OCI-M2 (cell line): ENCODE results near the gene LYPD8.

Source experiments
- DNase-seq: peaks from one replicate; lab custom pipeline; 2025; ENCODE audit not compliant: unreplicated experiment; lab: John Stamatoyannopoulos, UW

LYPD8 gene

DNA sequence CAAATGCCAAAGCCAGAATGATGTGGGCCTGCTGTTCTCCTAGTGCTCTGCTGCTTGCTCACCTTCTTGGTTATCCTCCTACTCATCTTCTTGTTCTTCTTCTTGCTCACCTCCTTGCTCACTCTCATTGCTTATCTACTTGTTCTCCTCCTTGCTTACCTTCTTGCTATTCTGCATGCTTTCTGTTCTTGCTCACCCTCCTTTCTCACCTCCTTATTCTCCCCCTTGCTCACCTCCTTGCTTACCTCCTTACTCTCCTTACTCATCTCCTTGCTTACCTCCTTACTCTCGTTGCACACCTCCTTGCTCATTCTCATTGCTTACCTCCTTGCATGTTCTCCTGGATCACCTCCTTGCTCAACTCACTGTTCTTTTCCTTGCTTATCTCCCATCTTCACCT lies 52.8 kb downstream of the LYPD8 start, which contains the start of gene OR14I1:
Gene OR14I1 (minus strand): TSS at position 53 of the 400 bp plus-strand sequence.
- DNase-seq: no peak

- DNase-seq: no peak
Measured at GRCh38 chr1:248699099-248699498, 56.5 kb downstream of the LYPD8 start.

DNA sequence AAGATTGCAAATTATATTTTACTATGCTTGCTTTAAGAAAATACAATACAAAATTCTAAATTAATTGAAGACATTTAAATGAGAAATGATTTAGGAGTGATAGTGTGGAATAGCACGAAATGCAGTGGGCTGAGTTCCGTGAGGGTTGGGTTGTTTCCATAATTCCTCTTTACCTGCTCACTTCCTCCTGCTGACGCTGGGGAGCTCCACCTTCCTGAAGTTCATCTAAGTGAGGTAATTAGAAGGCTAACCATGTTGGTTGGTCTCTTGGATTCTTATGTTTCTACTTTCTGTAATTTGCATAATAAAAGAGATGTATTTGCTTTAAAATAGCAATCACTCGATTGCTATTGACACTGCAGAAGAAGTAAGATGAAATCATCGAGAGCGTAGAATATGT lies 57.7 kb downstream of the LYPD8 start:
- DNase-seq: no peak

- no peak for DNase-seq
Measured at GRCh38 chr1:248696774-248697173, 58.8 kb downstream of the LYPD8 start.

GRCh38 chr1:248696261-248696660 lies 59.3 kb downstream of the LYPD8 start:
- no peak for DNase-seq

DNA sequence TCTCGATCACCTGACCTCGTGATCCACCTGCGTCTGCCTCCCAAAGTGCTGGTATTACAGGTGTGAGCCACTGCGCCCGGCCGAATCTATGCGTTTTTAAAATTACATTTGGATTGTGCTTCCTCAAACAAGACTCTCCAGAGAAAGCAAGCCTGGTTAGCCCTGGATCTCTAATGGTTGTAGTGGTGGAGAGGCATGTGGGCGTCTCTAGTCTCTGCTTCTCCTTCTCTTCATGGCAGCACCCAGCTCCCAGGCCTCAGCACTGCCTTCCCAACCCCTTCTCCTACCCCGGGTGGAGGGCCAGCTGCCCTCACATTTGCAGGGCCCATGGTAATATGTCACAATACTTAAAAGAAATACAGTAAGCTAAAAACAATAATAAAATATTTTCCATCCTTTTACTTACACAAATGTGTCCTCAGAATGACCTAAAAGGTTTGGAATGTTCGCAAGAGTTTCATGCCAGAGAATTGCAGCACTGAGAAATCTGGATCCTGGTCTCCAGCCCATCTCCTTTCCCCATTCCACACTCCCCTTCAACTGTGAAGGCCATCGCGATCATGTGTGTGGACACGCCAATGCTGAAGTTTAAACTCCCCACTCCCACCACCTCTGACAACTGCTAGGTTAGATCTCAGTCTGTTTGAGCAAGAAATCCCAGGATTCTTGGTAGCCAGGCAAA lies 60.0 kb downstream of the LYPD8 start:
- no peak for DNase-seq

DNA sequence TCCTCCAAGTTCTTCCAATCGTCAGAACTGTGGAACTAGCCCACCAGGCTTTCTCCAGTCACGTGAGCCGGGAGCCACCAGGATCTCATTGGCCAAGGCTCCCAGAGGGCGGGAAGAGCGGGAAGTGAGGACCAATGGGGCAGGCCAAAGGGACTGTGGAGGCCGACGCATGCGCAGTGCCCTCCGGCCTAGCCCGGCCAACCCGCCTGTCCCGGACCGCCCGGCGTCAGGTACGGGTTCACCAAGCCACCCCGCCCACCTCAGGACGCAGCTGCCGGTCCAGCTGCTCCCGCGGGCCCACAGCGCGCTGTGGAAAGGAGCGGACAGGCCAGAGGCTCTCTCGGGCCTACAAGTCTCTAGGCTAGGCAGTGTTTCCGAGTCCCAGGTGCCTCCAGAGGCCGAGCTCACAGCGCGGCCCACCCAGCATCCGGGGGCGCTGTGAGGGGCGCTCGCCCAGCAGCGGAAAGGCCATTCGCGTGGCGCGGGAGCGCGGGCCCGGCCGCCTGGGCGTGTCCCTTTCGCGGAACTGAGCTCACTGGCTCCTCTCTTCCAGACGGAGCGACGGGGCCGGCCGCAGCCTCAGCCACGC lies 63.9 kb downstream of the LYPD8 start:
- DNase-seq: no peak
